PFSK-1 (cell line): ENCODE results near the gene PADI2.

Source experiments
- POLR2AphosphoS5 ChIP-seq: IDR thresholded peaks from 2 replicates; pipeline ENCODE4 v1.6.1; 2012; ENCODE audit warnings: low read depth, mild to moderate bottlenecking, control low read depth, low read length, moderate library complexity
- REST ChIP-seq, 2 experiments: IDR thresholded peaks; 2 replicates each; pipeline versions ENCODE4 v1.6.1 to v1.8.0; 2011 to 2012; ENCODE audit warnings: low read depth in 2 of 2, low read length in 2 of 2, control low read depth in 1 of 2, inconsistent platforms in 1 of 2, mild to moderate bottlenecking in 1 of 2, moderate library complexity in 1 of 2; ENCODE audit not compliant: insufficient read depth in 1 of 2
- SIN3A ChIP-seq: IDR thresholded peaks from 2 replicates; pipeline ENCODE4 v1.6.1; 2012; ENCODE audit warnings: mild to moderate bottlenecking, low read length, moderate library complexity, borderline replicate concordance; ENCODE audit not compliant: insufficient read depth

GRCh38 chr1:17162941-17163340 is 43.7 kb upstream of the PADI2 start:
- TF ChIP-seq REST (IDR thresholded peaks at IDR 0.05; ENCODE audit: insufficient read depth in 1 of 2, low read depth in 2 of 2, low read length in 2 of 2) (no peak), POLR2AphosphoS5 (no peak), SIN3A (no peak)
